Retinal pigment epithelial cell (primary cell): Measurements from ENCODE around the gene SNAPC1.
A peak's percentile ranks its signal among the peaks of the same experiment; 100 is the strongest.

ENCODE experiments used
- DNase-seq: peaks from one replicate; pipeline ENCODE4 v3.0.0-alpha.2; 2010; ENCODE audit warnings: low read depth
- H3K4me3 ChIP-seq: 2 replicates; pipeline ENCODE4 v1.5.1; 2011; ENCODE audit warnings: mild to moderate bottlenecking, low read length, control low read depth, moderate library complexity
- CTCF ChIP-seq: conservative IDR thresholded peaks from 2 replicates; pipeline ENCODE4 v1.5.1; 2011; ENCODE audit warnings: low read depth, low read length, control low read depth, inconsistent platforms

The SNAPC1 gene

GRCh38 chr14:61759878-61760277 is 2.3 kb upstream of the SNAPC1 start:
- DNase-seq, result no peak
- no peak overlapping the region for H3K4me3 ChIP-seq
- TF ChIP-seq CTCF, result no peak

- peak; percentile 23 for TF ChIP-seq CTCF
- no peak for DNase-seq
- peak overlapping the region; percentile 96 for H3K4me3 ChIP-seq
These were observed 663 bp upstream of the SNAPC1 start for GRCh38 chr14:61761557-61761956.

GRCh38 chr14:61764342-61765122 is 2.3 kb downstream of the SNAPC1 start:
- no peak for DNase-seq
- TF ChIP-seq CTCF, result no peak
- H3K4me3 ChIP-seq, result peak overlapping the region; percentile 96

GRCh38 chr14:61765225-61765943 is 3.2 kb downstream of the SNAPC1 start:
- no peak for TF ChIP-seq CTCF
- no peak for DNase-seq
- H3K4me3 ChIP-seq, result no peak overlapping the region

GRCh38 chr14:61766151-61766550 is 3.9 kb downstream of the SNAPC1 start:
- no peak overlapping the region for H3K4me3 ChIP-seq
- no peak for DNase-seq

GRCh38 chr14:61768240-61768639 is 6.0 kb downstream of the SNAPC1 start:
- no peak for TF ChIP-seq CTCF
- H3K4me3 ChIP-seq, result no peak overlapping the region
- no peak for DNase-seq

More at GRCh38 chr14:61766151-61766550, 3.9 kb downstream of the SNAPC1 start:
- no peak for TF ChIP-seq CTCF
